Upper lobe of left lung (tissue), 6 donors: Measurements from ENCODE around the gene SFMBT2. TPM values are rescaled to one million over a fixed set of nuclear protein-coding genes. Genes with fewer than 3 reads are reported as not detected.
A peak's percentile ranks its signal among the peaks of the same experiment; 100 is the strongest.

Experiments used
- ATAC-seq, 2 donors: fragments of 200-7000 bp; cut with Tn5 transposase; one replicate each; pipeline ENCODE4 v1.9.1; 2022; ENCODE audit warnings: mild to moderate bottlenecking in 2 of 2, moderate library complexity in 2 of 2; ENCODE audit not compliant: low FRiP score in 2 of 2
- DNase-seq, 2 donors: peaks; one replicate each; pipeline ENCODE4 v3.0.0-alpha.2; 2019 to 2020
- H3K27ac ChIP-seq, 4 donors: fragments of 200-600 bp; sonication (generic); one replicate each; pipeline ENCODE4 v1.5.1; 2016 to 2019
- H3K27me3 ChIP-seq, 4 donors: fragments of 200-600 bp; sonication (generic); one replicate each; pipeline ENCODE4 v1.5.1; 2017 to 2019
- H3K36me3 ChIP-seq, 4 donors: fragments of 200-600 bp; sonication (generic); one replicate each; pipeline ENCODE4 v1.5.1; 2016 to 2019
- H3K4me1 ChIP-seq, 4 donors: fragments of 200-600 bp; sonication (generic); one replicate each; pipeline ENCODE4 v1.5.1; 2018 to 2019
- H3K4me3 ChIP-seq, 4 donors: fragments of 200-600 bp; sonication (generic); one replicate each; pipeline ENCODE4 v1.5.1; 2017 to 2019; ENCODE audit warnings: mild to moderate bottlenecking in 2 of 4, moderate library complexity in 1 of 4
- H3K9me3 ChIP-seq, 4 donors: fragments of 200-600 bp; sonication (generic); one replicate each; pipeline ENCODE4 v1.5.1; 2018 to 2019
- EP300 ChIP-seq, 4 donors: sonication (generic); formaldehyde crosslinking; IDR thresholded peaks; one replicate each; pipeline ENCODE4 v1.5.1; 2017; ENCODE audit warnings: antibody characterized with exemption in 4 of 4, control low read depth in 2 of 4
- POLR2A ChIP-seq, 4 donors: fragments of 450-650 bp; IDR thresholded peaks; one replicate each; pipeline ENCODE4 v1.5.1; 2016 to 2017; ENCODE audit warnings: antibody characterized with exemption in 4 of 4, mild to moderate bottlenecking in 2 of 4
- POLR2AphosphoS5 ChIP-seq, 2 donors: sonication (generic); formaldehyde crosslinking; IDR thresholded peaks; one replicate each; pipeline ENCODE4 v1.5.1; 2017; ENCODE audit warnings: antibody characterized with exemption in 2 of 2
- WGBS, 2 donors: methylation state at CpG; one replicate each; pipeline ENCODE4 v1.1.5; 2017 to 2018; 5-methylcytosine and 5-hydroxymethylcytosine counted together
- total RNA-seq, 6 donors: library from RNA; depleted of rRNA in 4 of 6; stranded (reverse); fragments of >200 nt in 4 of 6; gene quantifications; one replicate each; pipeline versions ENCODE4 v1.1.0 to v1.2.1, GENCODE V29; 2016 to 2021
- TF ChIP-seq, protein P1 (sequence below), 6 experiments: fragments of 450-650 bp in 4 of 6; fragments of 200-600 bp in 2 of 6; sonication (generic) in 2 of 6; IDR thresholded peaks; one replicate each; pipeline ENCODE4 v1.5.1; 2016 to 2019; ENCODE audit warnings: antibody characterized with exemption in 6 of 6
- donor health status: DM: no; HTN: no; CAD: no; lungs with moderate emphysema.
- donor health status: DM: no; HTN: yes; CAD: no; lungs with severe emphysema.

The SFMBT2 gene
- total RNA-seq, 6 donors from 2014 or later: 6.2 to 14.6 (median 10.2) TPM

DNA sequence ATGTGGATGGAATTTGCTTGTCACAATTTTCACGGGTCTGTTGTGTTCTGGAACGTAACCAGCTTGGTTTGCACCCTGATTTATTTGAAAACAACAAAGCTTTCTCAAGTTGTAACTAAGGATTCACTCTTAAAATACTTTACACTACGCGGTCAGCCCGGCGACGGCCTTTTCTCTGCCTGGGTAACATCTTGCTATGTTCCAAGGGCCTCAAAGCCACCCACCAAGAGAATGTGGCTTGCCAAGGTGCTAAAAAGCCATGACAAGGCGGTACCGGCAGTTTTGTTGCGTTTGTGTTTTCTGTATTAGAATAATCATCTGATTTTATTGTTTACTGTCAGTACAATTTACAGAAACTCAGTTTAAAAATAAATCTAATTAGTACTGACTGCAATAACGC lies 220.9 kb downstream of the SFMBT2 start:
- H3K27me3 ChIP-seq: no peaks in the 10 kb centered on the region
- no peak overlapping the region for H3K4me3 ChIP-seq
- ATAC-seq (no peak), DNase-seq (no peak)
- no peaks in the 10 kb centered on the region for H3K36me3 ChIP-seq
- 90% methylated on average over 11 of the region's 11 CpGs for WGBS, 2 donors
- TF ChIP-seq, protein P1, sequence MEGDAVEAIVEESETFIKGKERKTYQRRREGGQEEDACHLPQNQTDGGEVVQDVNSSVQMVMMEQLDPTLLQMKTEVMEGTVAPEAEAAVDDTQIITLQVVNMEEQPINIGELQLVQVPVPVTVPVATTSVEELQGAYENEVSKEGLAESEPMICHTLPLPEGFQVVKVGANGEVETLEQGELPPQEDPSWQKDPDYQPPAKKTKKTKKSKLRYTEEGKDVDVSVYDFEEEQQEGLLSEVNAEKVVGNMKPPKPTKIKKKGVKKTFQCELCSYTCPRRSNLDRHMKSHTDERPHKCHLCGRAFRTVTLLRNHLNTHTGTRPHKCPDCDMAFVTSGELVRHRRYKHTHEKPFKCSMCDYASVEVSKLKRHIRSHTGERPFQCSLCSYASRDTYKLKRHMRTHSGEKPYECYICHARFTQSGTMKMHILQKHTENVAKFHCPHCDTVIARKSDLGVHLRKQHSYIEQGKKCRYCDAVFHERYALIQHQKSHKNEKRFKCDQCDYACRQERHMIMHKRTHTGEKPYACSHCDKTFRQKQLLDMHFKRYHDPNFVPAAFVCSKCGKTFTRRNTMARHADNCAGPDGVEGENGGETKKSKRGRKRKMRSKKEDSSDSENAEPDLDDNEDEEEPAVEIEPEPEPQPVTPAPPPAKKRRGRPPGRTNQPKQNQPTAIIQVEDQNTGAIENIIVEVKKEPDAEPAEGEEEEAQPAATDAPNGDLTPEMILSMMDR (IDR thresholded peaks at IDR 0.05): no peak
- TF ChIP-seq EP300 (IDR thresholded peaks at IDR 0.05) (no peak), POLR2A (IDR thresholded peaks at IDR 0.05) (no peak), POLR2AphosphoS5 (IDR thresholded peaks at IDR 0.05) (no peak)
- no peak overlapping the region for H3K27ac ChIP-seq
- H3K4me1 ChIP-seq: no peaks in the 10 kb centered on the region
- peaks cover 0 to 1% (median 0%) of the 10 kb centered on the region in 4 donors for H3K9me3 ChIP-seq

DNA sequence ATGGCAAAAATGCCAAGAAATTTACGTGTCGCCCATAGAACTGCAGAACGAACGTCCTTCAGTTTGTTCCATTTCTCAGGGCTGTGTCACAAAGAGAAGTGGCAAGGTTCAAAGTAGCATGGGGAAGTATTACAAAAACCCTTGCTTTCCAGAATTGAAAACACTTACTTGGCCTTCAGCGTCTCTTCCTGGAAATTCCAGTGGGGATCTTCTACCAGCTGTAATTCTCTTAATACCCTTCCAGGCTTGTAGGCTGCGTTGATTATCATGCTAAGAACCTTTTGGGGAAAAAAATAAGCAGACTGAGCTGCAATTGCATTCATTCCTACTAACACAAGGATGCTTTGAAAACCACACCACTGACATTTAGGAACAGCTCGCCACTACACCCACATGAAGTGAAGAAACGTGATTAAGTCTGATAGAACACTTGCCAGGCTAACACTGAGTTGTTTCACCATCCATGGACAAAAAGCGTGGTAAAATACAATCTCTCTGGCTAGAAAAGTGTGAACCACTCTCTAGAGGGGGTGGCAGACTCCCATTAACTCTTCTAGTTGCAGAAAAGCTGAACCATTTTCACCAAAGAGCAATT lies 222.3 kb downstream of the SFMBT2 start:
- no peak overlapping the region for H3K4me3 ChIP-seq
- DNase-seq (no peak), ATAC-seq (no peak)
- H3K27ac ChIP-seq: no peak overlapping the region
- H3K4me1 ChIP-seq: no peaks in the 10 kb centered on the region
- TF ChIP-seq POLR2A (IDR thresholded peaks at IDR 0.05) (no peak), POLR2AphosphoS5 (IDR thresholded peaks at IDR 0.05) (no peak), EP300 (IDR thresholded peaks at IDR 0.05) (no peak)
- TF ChIP-seq, protein P1 (IDR thresholded peaks at IDR 0.05): no peak
- H3K36me3 ChIP-seq: no peaks in the 10 kb centered on the region
- H3K27me3 ChIP-seq: no peaks in the 10 kb centered on the region
- WGBS, 2 donors: 72 to 78% methylated on average over 9 of the region's 9 CpGs
- no peaks in the 10 kb centered on the region for H3K9me3 ChIP-seq

DNA sequence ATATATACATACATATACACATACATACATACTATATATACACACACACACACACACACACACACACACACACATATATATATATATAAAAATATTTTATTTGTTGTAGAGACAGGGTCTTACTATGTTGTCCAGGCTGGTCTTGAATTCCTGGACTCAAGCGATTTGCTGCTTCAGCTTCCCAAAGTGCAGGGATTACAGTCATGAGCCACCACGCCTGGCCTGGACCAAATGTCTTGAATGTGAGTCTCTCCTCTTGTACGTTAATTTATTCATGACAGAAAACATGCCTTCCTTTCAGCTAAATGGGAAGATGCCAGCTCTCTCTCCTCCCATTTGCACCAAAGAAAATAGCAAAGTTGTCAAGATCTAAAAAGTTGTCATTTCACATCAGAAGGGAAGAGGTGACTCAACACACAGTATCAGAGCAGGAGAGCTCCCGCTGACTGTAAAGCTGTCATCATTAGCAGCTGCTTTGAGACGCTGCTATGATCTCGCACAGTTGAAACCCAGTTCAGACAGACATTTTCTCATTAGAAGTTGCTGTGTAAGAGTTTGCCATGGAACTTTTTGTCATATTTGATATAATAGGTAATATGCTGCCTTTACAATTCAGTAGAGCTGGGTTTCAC lies 224.3 kb downstream of the SFMBT2 start:
- H3K27ac ChIP-seq: peak overlapping the region in 1 of 4 donors; percentile 2
- TF ChIP-seq, protein P1 (IDR thresholded peaks at IDR 0.05): no peak
- TF ChIP-seq EP300 (IDR thresholded peaks at IDR 0.05) (no peak), POLR2A (IDR thresholded peaks at IDR 0.05) (no peak), POLR2AphosphoS5 (IDR thresholded peaks at IDR 0.05) (no peak)
- no peak overlapping the region for H3K4me3 ChIP-seq
- no peaks in the 10 kb centered on the region for H3K9me3 ChIP-seq
- H3K36me3 ChIP-seq: no peaks in the 10 kb centered on the region
- WGBS, 2 donors: 88 to 91% methylated on average over 6 of the region's 6 CpGs
- no peaks in the 10 kb centered on the region for H3K4me1 ChIP-seq
- ATAC-seq (no peak), DNase-seq (no peak)
- no peaks in the 10 kb centered on the region for H3K27me3 ChIP-seq

DNA sequence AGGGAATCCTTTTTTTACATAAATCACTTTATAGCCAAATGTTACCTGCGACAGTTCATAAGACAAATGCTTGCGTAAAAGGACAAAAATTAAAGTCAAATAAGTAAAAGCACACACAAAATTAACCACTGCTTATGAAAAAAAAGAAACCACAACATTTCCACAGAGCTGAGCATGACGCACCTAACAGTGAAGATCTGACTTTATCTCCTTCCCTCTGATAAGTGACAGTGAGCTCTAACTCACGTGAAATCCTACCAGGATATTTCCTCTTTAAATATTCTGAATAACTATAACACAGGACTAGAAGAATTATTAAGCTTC lies 225.5 kb downstream of the SFMBT2 start:
- peak overlapping the region; percentile 73 to 85 (median 75) for H3K27ac ChIP-seq
- no peaks in the 10 kb centered on the region for H3K9me3 ChIP-seq
- no peaks in the 10 kb centered on the region for H3K27me3 ChIP-seq
- 61 to 81% methylated on average over 4 of the region's 4 CpGs for WGBS, 2 donors
- no peaks in the 10 kb centered on the region for H3K36me3 ChIP-seq
- DNase-seq: no peak
- no peak for TF ChIP-seq POLR2AphosphoS5 (IDR thresholded peaks at IDR 0.05)
- TF ChIP-seq, protein P1 (IDR thresholded peaks at IDR 0.05): no peak
- no peak for TF ChIP-seq EP300 (IDR thresholded peaks at IDR 0.05)
- TF ChIP-seq POLR2A (IDR thresholded peaks at IDR 0.05): no peak
- ATAC-seq: peak in 1 of 2 donors; percentile 48
- no peak overlapping the region for H3K4me3 ChIP-seq
- no peaks in the 10 kb centered on the region for H3K4me1 ChIP-seq
